ENCODE results near the gene CLEC4G.
A peak's percentile ranks its signal among the peaks of the same experiment; 100 is the strongest.

- TF ChIP-seq EGR1 (IDR thresholded peaks at IDR 0.05) (peak; percentile 68; the same call in 1 of the 2 replicates), EP300 (IDR thresholded peaks at IDR 0.05; ENCODE audit: borderline replicate concordance) (no peak), YY1 (IDR thresholded peaks at IDR 0.05; ENCODE audit: low read depth) (peak; percentile 64; the same call in 1 of the 2 replicates), CREB1 (IDR thresholded peaks at IDR 0.05; ENCODE audit: low read depth) (no peak), USF1 (IDR thresholded peaks at IDR 0.05) (no peak), MAX (IDR thresholded peaks at IDR 0.05) (no peak; the same call in 1 of the 2 replicates), CEBPB (IDR thresholded peaks at IDR 0.05) (no peak), NFIC (IDR thresholded peaks at IDR 0.05) (no peak), TEAD4 (IDR thresholded peaks at IDR 0.05) (no peak), RAD21 (IDR thresholded peaks at IDR 0.05; ENCODE audit: low read depth) (peak; percentile 84), FOXM1 (IDR thresholded peaks at IDR 0.05; ENCODE audit: borderline replicate concordance, low read depth) (no peak), TAF1 (IDR thresholded peaks at IDR 0.05; ENCODE audit: low read depth) (peak; percentile 58; the same call in 1 of the 2 replicates)
- TF ChIP-seq, protein P1, sequence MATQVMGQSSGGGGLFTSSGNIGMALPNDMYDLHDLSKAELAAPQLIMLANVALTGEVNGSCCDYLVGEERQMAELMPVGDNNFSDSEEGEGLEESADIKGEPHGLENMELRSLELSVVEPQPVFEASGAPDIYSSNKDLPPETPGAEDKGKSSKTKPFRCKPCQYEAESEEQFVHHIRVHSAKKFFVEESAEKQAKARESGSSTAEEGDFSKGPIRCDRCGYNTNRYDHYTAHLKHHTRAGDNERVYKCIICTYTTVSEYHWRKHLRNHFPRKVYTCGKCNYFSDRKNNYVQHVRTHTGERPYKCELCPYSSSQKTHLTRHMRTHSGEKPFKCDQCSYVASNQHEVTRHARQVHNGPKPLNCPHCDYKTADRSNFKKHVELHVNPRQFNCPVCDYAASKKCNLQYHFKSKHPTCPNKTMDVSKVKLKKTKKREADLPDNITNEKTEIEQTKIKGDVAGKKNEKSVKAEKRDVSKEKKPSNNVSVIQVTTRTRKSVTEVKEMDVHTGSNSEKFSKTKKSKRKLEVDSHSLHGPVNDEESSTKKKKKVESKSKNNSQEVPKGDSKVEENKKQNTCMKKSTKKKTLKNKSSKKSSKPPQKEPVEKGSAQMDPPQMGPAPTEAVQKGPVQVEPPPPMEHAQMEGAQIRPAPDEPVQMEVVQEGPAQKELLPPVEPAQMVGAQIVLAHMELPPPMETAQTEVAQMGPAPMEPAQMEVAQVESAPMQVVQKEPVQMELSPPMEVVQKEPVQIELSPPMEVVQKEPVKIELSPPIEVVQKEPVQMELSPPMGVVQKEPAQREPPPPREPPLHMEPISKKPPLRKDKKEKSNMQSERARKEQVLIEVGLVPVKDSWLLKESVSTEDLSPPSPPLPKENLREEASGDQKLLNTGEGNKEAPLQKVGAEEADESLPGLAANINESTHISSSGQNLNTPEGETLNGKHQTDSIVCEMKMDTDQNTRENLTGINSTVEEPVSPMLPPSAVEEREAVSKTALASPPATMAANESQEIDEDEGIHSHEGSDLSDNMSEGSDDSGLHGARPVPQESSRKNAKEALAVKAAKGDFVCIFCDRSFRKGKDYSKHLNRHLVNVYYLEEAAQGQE (IDR thresholded peaks at IDR 0.05; ENCODE audit: low read depth), result no peak
Measured at GRCh38 chr19:7680606-7681339, 51.1 kb downstream of the CLEC4G start, which contains the start of gene TRAPPC5.

Measured in Ishikawa (cell line).